Endothelial cell (in vitro differentiated cells): Measurements from ENCODE around the gene EFHC2. TPM values are rescaled to one million over a fixed set of nuclear protein-coding genes. Genes with fewer than 3 reads are reported as not detected.

Source experiments
- DNase-seq: peaks from one replicate; pipeline ENCODE4 v3.0.0; 2021; ENCODE audit warnings: low spot score
- H3K27ac Mint-ChIP-seq: one replicate; pipeline ENCODE4 v1.8.0; 2021; ENCODE audit warnings: mixed read lengths, inconsistent platforms; ENCODE audit not compliant: unreplicated experiment
- H3K27me3 Mint-ChIP-seq: one replicate; pipeline ENCODE4 v1.8.0; 2021; ENCODE audit warnings: mild to moderate bottlenecking, moderate library complexity, mixed read lengths, inconsistent platforms; ENCODE audit not compliant: unreplicated experiment
- H3K36me3 Mint-ChIP-seq: one replicate; pipeline ENCODE4 v1.8.0; 2021; ENCODE audit warnings: mild to moderate bottlenecking, low read depth, mixed read lengths, inconsistent platforms; ENCODE audit not compliant: unreplicated experiment
- H3K4me1 Mint-ChIP-seq: one replicate; pipeline ENCODE4 v1.8.0; 2021; ENCODE audit warnings: mild to moderate bottlenecking, mixed read lengths, inconsistent platforms; ENCODE audit not compliant: unreplicated experiment
- H3K4me3 Mint-ChIP-seq: one replicate; pipeline ENCODE4 v1.8.0; 2021; ENCODE audit warnings: mild to moderate bottlenecking, mixed read lengths, inconsistent platforms; ENCODE audit not compliant: unreplicated experiment
- H3K9me3 Mint-ChIP-seq: one replicate; pipeline ENCODE4 v1.8.0; 2021; ENCODE audit warnings: mixed read lengths, inconsistent platforms; ENCODE audit not compliant: unreplicated experiment
- CTCF ChIP-seq: fragments of 200-600 bp; sonication (generic); IDR thresholded peaks from one replicate; pipeline ENCODE4 v1.5.0; 2021; ENCODE audit warnings: antibody characterized with exemption; ENCODE audit not compliant: unreplicated experiment
- total RNA-seq: library from RNA; stranded (reverse); fragmentation: NEBNext Ultra II Directional; extraction: Animal tissue kit (Norgen Biotek cat#: 25700); gene quantifications from one replicate; pipeline ENCODE4 v1.2.1, GENCODE V29; 2021; ENCODE audit not compliant: unreplicated experiment

Gene EFHC2
- total RNA-seq, 1 donor from 2014 or later, result 0.41 TPM

- Mint-ChIP-seq H3K9me3 (no peaks in the 10 kb centered on the region), H3K36me3 (no peaks in the 10 kb centered on the region), H3K4me1 (no peaks in the 10 kb centered on the region), H3K4me3 (no peak overlapping the region), H3K27ac (no peak overlapping the region), H3K27me3 (peaks cover 2% of the 10 kb centered on the region)
- no peak for DNase-seq
- no peak for TF ChIP-seq CTCF
Measured at GRCh38 chrX:44101281-44101680, 242.2 kb downstream of the EFHC2 start.

GRCh38 chrX:44099366-44099765 is 244.1 kb downstream of the EFHC2 start:
- no peak overlapping the region for H3K4me3 Mint-ChIP-seq
- no peaks in the 10 kb centered on the region for H3K9me3 Mint-ChIP-seq
- no peaks in the 10 kb centered on the region for H3K36me3 Mint-ChIP-seq
- no peak overlapping the region for H3K27ac Mint-ChIP-seq
- DNase-seq, result no peak
- TF ChIP-seq CTCF, result no peak
- no peaks in the 10 kb centered on the region for H3K4me1 Mint-ChIP-seq
- peaks cover 2% of the 10 kb centered on the region for H3K27me3 Mint-ChIP-seq

Other genes with a start within 250 kb of the EFHC2 start
- 14.2 TPM for gene FUNDC1, start 199.2 kb upstream of the EFHC2 start, total RNA-seq